NT2/D1 (cell line): ENCODE measurements around the gene MMP20.

Source experiments
- SUZ12 ChIP-seq: IDR thresholded peaks from 2 replicates; pipeline ENCODE4 v1.6.1; 2011; ENCODE audit not compliant: insufficient read length, insufficient read depth; ENCODE audit errors: extremely low read depth
- YY1 ChIP-seq: IDR thresholded peaks from 2 replicates; pipeline ENCODE4 v1.6.1; 2011; ENCODE audit not compliant: insufficient read length, insufficient read depth
- ZNF274 ChIP-seq: IDR thresholded peaks from 2 replicates; pipeline ENCODE4 v1.6.1; 2011; ENCODE audit warnings: mild to moderate bottlenecking, low read depth, low read length

DNA sequence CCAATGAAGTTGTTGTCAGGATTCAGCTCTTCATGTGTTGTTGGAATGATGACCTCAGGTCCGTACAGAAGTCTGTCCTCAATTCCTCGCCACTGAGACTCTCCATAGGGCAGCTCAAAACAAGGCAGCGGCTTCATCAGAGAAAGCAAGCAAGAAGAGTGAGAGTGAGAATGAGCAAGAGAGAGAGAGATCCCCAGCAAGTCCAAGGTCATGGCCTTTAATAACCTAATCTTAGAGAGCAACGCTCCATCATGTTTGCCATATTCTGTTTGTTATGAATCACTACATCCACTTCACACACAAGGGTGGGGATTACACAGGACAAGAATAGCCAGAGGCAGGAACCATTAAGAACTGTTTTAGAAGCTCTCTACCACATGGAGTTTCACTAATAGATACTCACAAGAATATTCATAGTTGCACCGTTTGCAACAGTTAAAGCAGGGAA, 71.3 kb downstream of the MMP20 start:
- TF ChIP-seq ZNF274 (no peak), SUZ12 (no peak), YY1 (no peak)
